Esophagus muscularis mucosa (tissue), 4 donors: ENCODE measurements around the gene NDRG4. TPM values are rescaled to one million over a fixed set of nuclear protein-coding genes. Genes with fewer than 3 reads are reported as not detected.

Experiments
- DNase-seq: peaks from one replicate; pipeline ENCODE4 v3.0.0-alpha.2; 2017; ENCODE audit errors: extremely low spot score
- H3K27ac ChIP-seq, 4 donors: fragments of 200-600 bp; sonication (generic); replicated peaks in 1 of 4; 1 replicate in 3 of 4; 2 replicates in 1 of 4; pipeline ENCODE4 v1.5.1; 2016 to 2019; ENCODE audit warnings: mild to moderate bottlenecking in 1 of 4
- H3K27me3 ChIP-seq, 4 donors: fragments of 200-600 bp; sonication (generic); one replicate each; pipeline versions ENCODE4 v1.5.1 to v1.6.0; 2016 to 2019
- H3K36me3 ChIP-seq, 4 donors: fragments of 200-600 bp; sonication (generic); one replicate each; pipeline ENCODE4 v1.5.1; 2016 to 2019
- H3K4me1 ChIP-seq, 4 donors: fragments of 200-600 bp; sonication (generic); one replicate each; pipeline ENCODE4 v1.5.1; 2016 to 2019
- H3K4me3 ChIP-seq, 4 donors: fragments of 200-600 bp; sonication (generic); 1 replicate in 2 of 4; 2 replicates in 2 of 4; pipeline ENCODE4 v1.5.1; 2016 to 2019; ENCODE audit warnings: mild to moderate bottlenecking in 4 of 4, moderate library complexity in 1 of 4
- H3K9me3 ChIP-seq, 4 donors: fragments of 200-600 bp; sonication (generic); 1 replicate in 3 of 4; 2 replicates in 1 of 4; pipeline ENCODE4 v1.5.1; 2016 to 2019
- EP300 ChIP-seq: sonication (generic); formaldehyde crosslinking; IDR thresholded peaks from one replicate; pipeline ENCODE4 v1.6.1; 2017; ENCODE audit warnings: antibody characterized with exemption
- POLR2A ChIP-seq: fragments of 450-650 bp; IDR thresholded peaks from one replicate; pipeline ENCODE4 v1.6.1; 2017; ENCODE audit warnings: antibody characterized with exemption, moderate library complexity, mild to moderate bottlenecking, low read depth
- POLR2AphosphoS5 ChIP-seq, 2 donors: sonication (generic); formaldehyde crosslinking; IDR thresholded peaks; one replicate each; pipeline ENCODE4 v1.6.1; 2017; ENCODE audit warnings: antibody characterized with exemption in 2 of 2
- WGBS: methylation state at CpG from one replicate; pipeline ENCODE4 v1.1.5; 2018; 5-methylcytosine and 5-hydroxymethylcytosine counted together
- intact Hi-C: fragments of 100-400 bp; cut with DNase I; formaldehyde crosslinking; loops from one replicate; pipeline ENCODE4 v1.15.1; 2023
- total RNA-seq, 4 donors: library from RNA; depleted of rRNA; stranded (reverse); fragments of >200 nt; gene quantifications; one replicate each; pipeline versions ENCODE4 v1.1.0 to v1.2.1, GENCODE V29; 2016
- TF ChIP-seq, protein P1 (sequence below), 3 experiments: fragments of 200-600 bp in 2 of 3; fragments of 450-650 bp in 1 of 3; sonication (generic) in 2 of 3; IDR thresholded peaks; one replicate each; pipeline ENCODE4 v1.5.1; 2017 to 2019; ENCODE audit warnings: antibody characterized with exemption in 3 of 3, mild to moderate bottlenecking in 2 of 3, moderate library complexity in 1 of 3

NDRG4 gene
- total RNA-seq, 4 donors from 2014 or later = 11.1 to 14.8 (median 12.3) TPM

DNA sequence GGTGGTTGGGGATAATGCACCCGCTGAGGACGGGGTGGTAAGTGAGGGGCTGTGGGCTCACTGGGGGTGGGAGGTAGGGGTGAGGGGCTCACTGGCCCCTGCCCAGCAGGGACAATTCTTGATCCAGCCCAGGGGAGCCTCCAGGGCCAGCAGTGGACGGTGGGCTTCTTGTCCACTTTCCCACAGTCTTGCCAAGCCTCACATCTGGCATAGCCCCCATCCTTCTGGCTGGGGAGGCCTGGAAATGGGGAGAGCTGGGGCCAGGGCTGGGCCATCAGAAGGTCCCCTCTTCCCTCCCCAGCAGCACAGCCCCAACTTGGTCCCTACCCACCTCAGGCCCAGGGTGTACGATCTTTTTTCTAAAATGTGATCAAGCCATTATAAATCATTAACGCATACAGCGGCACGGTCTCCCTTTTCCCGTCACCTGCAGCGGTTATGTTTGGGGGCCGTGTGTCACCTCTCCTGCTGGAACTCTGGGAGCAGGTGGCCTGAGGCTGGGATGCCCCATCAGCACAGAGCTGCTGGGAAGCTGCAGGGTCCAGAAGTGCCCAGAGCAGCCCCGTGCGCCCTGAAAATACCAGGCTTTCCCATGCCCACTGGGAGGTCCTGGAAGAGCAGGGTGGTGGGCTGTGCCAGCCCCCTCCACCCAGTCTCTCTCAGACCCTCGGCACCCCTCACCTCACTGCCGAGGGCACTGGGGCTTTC lies 8.2 kb downstream of the NDRG4 start:
- intact Hi-C loops = no loop called here
- H3K36me3 ChIP-seq = peaks cover 0 to 79% (median 1%) of the 10 kb centered on the region in 4 donors

DNA sequence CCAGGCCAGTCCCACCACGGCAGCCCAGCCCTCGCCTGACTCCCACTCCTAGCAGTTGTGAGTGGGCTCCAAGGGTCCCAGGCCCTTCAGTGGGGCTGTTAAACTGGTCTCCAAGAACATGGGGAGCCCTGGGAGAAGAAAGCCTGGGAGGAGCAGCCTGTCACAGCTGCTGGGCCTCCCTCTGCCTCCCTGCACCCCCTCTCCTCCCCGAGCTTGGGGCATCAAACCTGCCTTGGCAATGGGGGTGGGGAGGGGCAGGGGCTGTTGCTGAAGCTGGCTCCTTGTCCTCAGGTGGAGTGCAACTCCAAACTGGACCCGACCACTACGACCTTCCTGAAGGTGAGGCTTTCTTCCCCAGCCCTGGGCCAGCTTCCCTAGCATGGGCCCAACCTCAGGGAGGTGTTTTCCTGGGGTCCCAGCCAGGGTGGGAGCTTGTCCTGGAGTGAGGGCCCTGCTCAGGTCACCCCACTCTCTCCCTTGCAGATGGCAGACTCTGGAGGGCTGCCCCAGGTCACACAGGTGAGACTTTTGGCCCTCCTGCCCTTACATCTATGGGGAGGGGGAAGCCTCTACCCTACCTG lies 8.8 kb downstream of the NDRG4 start:
- Histone ChIP-seq H3K27ac (no peak overlapping the region), H3K4me3 (no peak overlapping the region), H3K4me1 (peaks cover 0 to 6% (median under 1%) of the 10 kb centered on the region in 4 donors), H3K36me3 (peaks cover 0 to 73% (median 1%) of the 10 kb centered on the region in 4 donors), H3K9me3 (no peaks in the 10 kb centered on the region), H3K27me3 (peaks cover 0 to 21% (median 0%) of the 10 kb centered on the region in 4 donors)
- WGBS = 88% methylated on average over 2 of the region's 5 CpGs
- no peak for DNase-seq
- intact Hi-C loops = no loop called here
- TF ChIP-seq EP300 (no peak), POLR2AphosphoS5 (IDR thresholded peaks at IDR 0.05) (no peak), POLR2A (no peak)
- TF ChIP-seq, protein P1, sequence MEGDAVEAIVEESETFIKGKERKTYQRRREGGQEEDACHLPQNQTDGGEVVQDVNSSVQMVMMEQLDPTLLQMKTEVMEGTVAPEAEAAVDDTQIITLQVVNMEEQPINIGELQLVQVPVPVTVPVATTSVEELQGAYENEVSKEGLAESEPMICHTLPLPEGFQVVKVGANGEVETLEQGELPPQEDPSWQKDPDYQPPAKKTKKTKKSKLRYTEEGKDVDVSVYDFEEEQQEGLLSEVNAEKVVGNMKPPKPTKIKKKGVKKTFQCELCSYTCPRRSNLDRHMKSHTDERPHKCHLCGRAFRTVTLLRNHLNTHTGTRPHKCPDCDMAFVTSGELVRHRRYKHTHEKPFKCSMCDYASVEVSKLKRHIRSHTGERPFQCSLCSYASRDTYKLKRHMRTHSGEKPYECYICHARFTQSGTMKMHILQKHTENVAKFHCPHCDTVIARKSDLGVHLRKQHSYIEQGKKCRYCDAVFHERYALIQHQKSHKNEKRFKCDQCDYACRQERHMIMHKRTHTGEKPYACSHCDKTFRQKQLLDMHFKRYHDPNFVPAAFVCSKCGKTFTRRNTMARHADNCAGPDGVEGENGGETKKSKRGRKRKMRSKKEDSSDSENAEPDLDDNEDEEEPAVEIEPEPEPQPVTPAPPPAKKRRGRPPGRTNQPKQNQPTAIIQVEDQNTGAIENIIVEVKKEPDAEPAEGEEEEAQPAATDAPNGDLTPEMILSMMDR (IDR thresholded peaks at IDR 0.05) = no peak

More for the DNA sequence above, 8.2 kb downstream of the NDRG4 start:
- WGBS = 92% methylated on average over 8 of the region's 14 CpGs
- no peak overlapping the region for H3K4me3 ChIP-seq
- DNase-seq = no peak
- H3K27ac ChIP-seq = no peak overlapping the region
- TF ChIP-seq, protein P1 (IDR thresholded peaks at IDR 0.05) = no peak
- no peak for TF ChIP-seq POLR2A
- no peaks in the 10 kb centered on the region for H3K9me3 ChIP-seq
- H3K27me3 ChIP-seq = peaks cover 0 to 27% (median 0%) of the 10 kb centered on the region in 4 donors
- H3K4me1 ChIP-seq = peaks cover 0 to 6% (median 0%) of the 10 kb centered on the region in 4 donors

DNA sequence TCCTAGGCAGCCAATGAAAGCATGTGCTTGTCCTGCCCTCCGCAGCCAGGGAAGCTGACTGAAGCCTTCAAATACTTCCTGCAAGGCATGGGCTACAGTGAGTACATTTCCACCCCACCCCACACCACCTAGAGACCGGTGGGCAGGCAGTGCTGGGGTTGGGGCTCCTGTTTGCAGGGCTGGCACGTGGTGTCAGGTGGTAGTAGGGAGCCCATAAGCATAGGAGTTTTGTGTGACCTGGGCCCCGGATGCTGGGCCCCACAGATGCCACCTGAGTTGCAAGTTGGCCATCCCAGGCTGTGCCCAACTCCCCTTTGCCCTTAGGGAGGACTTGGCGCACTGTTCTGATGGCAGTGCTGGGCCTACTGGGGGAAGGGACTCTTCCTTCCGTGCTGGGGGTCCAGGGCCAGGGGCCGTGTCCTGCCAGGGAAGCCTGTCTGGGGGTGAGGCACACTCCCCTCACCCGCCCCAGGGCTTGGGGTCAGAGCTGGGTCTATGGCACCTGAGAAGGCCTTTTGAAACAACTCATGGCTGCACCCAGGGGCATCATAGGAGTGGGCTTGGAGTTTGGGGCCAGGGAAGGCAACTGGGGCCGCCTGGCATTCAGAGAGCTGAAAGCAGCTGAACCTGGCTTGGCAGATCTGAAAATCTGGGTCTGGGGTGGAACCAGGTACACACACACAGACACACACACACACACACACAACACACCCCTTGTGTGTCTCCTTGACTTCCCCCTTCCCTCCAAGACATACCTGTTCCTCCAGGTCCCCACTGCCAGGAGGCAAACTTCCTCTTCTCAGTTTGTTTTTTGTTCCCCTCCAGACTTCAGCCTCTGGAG lies 9.5 kb downstream of the NDRG4 start:
- TF ChIP-seq POLR2AphosphoS5 (IDR thresholded peaks at IDR 0.05) = no peak
- TF ChIP-seq POLR2A = no peak
- no peak for TF ChIP-seq EP300
- TF ChIP-seq, protein P1 (IDR thresholded peaks at IDR 0.05) = no peak
- Histone ChIP-seq H3K4me3 (no peak overlapping the region), H3K27me3 (peaks cover 0 to 14% (median 0%) of the 10 kb centered on the region in 4 donors), H3K36me3 (peaks cover 0 to 66% (median 1%) of the 10 kb centered on the region in 4 donors), H3K9me3 (no peaks in the 10 kb centered on the region), H3K4me1 (peaks cover 3 to 10% (median 6%) of the 10 kb centered on the region in 4 donors), H3K27ac (no peak overlapping the region)
- no peak for DNase-seq
- intact Hi-C loops = loop anchor here (5.0 kb wide), 2 partner anchors 158 to 248 kb away; no protein-coding TSS in a partner anchor
- 83% methylated on average over 5 of the region's 9 CpGs for WGBS

DNA sequence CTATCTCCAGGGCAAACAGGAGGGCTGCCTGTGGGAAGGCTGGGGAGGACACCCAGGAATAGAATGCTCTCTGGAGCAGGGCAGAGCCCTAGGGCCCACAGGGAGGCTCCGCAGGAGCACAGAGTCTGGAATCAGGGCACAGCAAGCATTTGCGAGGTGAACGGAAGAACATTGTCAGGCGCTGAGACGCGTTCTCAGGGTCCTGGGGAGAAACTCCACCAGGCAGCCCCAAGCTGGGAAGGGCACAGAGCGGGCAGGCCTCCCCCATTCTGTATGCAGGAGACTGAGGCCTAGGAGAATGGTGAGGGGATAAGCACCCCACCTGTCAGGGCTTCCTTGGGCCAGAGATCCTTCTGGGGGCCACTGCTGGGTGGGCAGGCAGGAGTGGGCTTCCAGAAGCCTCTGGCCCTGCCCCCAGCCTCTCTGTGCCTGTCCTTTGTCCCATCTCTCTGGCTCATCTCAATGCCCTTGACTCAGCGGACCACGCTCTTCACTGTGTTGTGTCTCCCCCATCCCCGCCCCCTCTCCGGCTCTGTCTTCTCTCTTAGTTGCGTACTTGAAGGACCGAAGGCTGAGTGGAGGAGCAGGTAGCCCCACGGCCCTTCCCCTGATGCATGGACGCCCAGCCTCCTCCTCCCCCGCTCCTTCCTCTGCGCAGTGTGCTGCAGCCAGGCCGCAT lies 10.3 kb downstream of the NDRG4 start:
- intact Hi-C loops = loop anchor here (5.0 kb wide), 2 partner anchors 157 to 247 kb away; no protein-coding TSS in a partner anchor
- H3K27ac ChIP-seq = no peak overlapping the region
- H3K27me3 ChIP-seq = peaks cover 0 to 12% (median 0%) of the 10 kb centered on the region in 4 donors
- TF ChIP-seq, protein P1 (IDR thresholded peaks at IDR 0.05) = no peak
- TF ChIP-seq EP300 = no peak
- no peak for TF ChIP-seq POLR2AphosphoS5 (IDR thresholded peaks at IDR 0.05)
- no peak for TF ChIP-seq POLR2A
- H3K4me1 ChIP-seq = peaks cover 7 to 16% (median 12%) of the 10 kb centered on the region in 4 donors
- WGBS = 88% methylated on average over 17 of the region's 18 CpGs
- peaks cover 0 to 60% (median 1%) of the 10 kb centered on the region in 4 donors for H3K36me3 ChIP-seq
- DNase-seq = no peak
- H3K9me3 ChIP-seq = no peaks in the 10 kb centered on the region
- no peak overlapping the region for H3K4me3 ChIP-seq
